MM.1S (cell line): ENCODE results near the gene NAT16.

Experiments
- CTCF ChIP-seq: fragments of 300-600 bp; sonication (generic); IDR thresholded peaks from 2 replicates; pipeline ENCODE4 v1.5.1; 2016; ENCODE audit warnings: antibody characterized with exemption, low read length, mixed read lengths
- EZH2 ChIP-seq: fragments of 300-600 bp; sonication (generic); optimal IDR thresholded peaks from 2 replicates; pipeline ENCODE3; 2017; ENCODE audit warnings: low read depth, mild to moderate bottlenecking, antibody characterized with exemption, low read length, mixed read lengths

- no peak for TF ChIP-seq CTCF
- no peak for TF ChIP-seq EZH2
Observed at GRCh38 chr7:101177644-101178043, 2.4 kb downstream of the NAT16 start.
